GM12801 (cell line): ENCODE measurements around the gene TIGIT.

Source experiments
- TF ChIP-seq, protein P1 (sequence below): IDR thresholded peaks from one replicate; pipeline ENCODE4 v1.5.1; 2011; ENCODE audit warnings: control low read depth; ENCODE audit not compliant: insufficient read length; ENCODE audit errors: extremely low read depth

Gene TIGIT

GRCh38 chr3:114299421-114299820 lies 5.6 kb downstream of the TIGIT start:
- TF ChIP-seq, protein P1, sequence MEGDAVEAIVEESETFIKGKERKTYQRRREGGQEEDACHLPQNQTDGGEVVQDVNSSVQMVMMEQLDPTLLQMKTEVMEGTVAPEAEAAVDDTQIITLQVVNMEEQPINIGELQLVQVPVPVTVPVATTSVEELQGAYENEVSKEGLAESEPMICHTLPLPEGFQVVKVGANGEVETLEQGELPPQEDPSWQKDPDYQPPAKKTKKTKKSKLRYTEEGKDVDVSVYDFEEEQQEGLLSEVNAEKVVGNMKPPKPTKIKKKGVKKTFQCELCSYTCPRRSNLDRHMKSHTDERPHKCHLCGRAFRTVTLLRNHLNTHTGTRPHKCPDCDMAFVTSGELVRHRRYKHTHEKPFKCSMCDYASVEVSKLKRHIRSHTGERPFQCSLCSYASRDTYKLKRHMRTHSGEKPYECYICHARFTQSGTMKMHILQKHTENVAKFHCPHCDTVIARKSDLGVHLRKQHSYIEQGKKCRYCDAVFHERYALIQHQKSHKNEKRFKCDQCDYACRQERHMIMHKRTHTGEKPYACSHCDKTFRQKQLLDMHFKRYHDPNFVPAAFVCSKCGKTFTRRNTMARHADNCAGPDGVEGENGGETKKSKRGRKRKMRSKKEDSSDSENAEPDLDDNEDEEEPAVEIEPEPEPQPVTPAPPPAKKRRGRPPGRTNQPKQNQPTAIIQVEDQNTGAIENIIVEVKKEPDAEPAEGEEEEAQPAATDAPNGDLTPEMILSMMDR, result no peak

DNA sequence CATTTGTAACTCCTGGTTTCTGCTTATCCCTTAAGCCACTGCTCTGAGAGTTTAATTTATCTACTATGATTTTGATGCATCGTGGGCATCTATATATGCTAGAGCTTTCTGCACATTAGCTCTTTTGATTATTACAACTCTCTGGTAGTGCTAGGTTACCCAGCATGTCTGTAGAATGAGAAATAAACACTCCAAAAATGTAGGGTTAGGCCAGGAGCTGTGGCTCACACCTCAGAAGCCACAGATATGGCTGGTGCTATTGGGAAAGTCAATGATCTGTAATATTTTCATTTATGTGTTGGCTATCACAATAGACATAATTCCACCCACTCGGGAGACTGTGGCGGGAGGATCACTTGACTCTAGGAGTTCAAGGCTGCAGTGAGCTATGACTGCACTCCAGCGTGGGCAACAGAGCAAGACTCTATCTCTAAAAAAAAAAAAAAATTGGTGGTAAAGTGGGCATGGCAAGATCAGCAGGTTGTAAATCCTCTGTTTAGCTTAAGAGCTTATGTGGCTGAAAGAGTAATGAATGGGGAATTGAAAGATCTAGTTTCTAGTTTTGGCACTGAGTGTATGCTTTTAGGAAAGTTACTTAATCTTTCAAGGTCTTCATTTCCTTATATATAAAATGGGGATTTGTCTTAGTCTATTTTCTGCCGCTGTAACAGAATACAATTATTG lies 6.3 kb downstream of the TIGIT start:
- TF ChIP-seq, protein P1, result no peak

DNA sequence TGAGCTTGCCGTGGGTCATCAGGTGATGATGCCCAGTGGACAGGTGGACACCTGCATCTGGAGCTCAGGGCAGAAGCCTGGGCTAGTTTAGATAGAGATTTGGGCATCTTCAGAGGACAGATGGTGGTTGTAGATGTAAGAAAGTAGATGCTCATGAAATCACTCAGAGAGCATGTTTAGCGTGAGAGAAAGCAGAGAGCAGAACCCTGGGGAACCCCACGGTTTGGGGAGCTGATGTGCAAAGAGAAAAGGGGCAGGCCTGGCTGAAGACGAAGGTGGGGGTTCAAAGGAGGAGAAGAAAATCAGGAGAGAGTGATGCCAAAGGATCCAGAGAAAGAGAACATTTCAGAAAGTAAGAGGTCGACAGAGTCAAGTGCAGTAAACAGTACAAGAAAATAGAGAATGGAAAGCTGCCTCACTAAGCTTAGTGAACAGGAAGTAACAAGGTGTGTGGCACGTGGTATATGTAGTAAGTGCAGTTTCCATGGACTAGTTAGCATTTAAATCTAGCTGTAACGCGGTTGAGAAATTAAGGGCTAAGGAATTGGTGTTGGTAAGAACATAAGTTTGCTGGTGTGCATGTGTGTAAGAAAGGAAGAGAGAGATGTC lies 13.5 kb downstream of the TIGIT start:
- TF ChIP-seq, protein P1, result no peak

- TF ChIP-seq, protein P1, result no peak
Observed at GRCh38 chr3:114307832-114308231, 14.0 kb downstream of the TIGIT start.

DNA sequence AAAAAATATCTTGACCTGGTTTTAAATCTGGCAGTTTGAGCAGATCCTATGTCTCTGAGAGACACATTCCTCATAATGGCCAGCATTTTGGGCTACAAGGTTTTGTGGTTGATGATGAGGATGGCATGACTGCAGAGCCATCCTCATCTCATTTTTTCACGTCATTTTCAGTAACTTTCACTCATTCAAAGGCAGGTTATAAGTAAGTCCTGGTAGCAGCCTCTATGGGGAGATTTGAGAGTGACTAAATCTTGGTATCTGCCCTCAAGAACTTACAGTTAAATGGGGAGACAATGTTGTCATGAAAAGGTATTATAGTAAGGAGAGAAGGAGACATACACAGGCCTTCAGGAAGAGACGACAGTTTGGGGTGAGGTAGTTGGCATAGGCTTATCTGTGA lies 14.5 kb downstream of the TIGIT start:
- TF ChIP-seq, protein P1, result no peak

GRCh38 chr3:114308830-114309229 lies 15.0 kb downstream of the TIGIT start:
- TF ChIP-seq, protein P1, result no peak

DNA sequence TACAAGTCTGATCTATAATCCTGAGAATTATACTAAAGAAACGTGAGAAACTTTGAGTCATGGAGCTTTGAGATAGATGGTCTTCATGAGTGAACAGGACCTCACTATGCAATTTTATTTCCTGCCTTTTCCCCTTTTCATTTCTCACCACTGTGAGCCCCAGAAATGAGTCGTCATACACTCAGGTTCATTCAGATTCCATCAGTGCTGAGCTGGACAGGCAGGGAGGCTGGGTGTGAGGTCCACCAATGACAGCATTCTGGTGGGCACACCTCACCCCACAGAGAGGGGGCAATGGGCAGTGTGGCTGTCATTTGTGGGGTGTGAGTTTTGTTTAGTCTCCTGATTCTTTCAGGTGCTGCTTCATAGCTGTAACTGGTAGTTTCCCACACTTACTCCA lies 16.9 kb downstream of the TIGIT start:
- TF ChIP-seq, protein P1, result no peak
